Fibroblast of skin of abdomen (primary cell): ENCODE results near the gene STMN3.
A peak's percentile ranks its signal among the peaks of the same experiment; 100 is the strongest.

ENCODE experiments used
- DNase-seq: peaks from one replicate; pipeline ENCODE4 v3.0.0-alpha.2; 2013

Gene STMN3

GRCh38 chr20:63692436-63693082 lies 39.3 kb upstream of the STMN3 start:
- DNase-seq = no peak

- no peak for DNase-seq
These were observed 38.6 kb upstream of the STMN3 start for GRCh38 chr20:63691711-63692435.

GRCh38 chr20:63690898-63691710 lies 37.9 kb upstream of the STMN3 start:
- DNase-seq = no peak

GRCh38 chr20:63690003-63690897 lies 37.0 kb upstream of the STMN3 start:
- no peak for DNase-seq

- no peak for DNase-seq
These were observed 36.1 kb upstream of the STMN3 start for GRCh38 chr20:63689046-63690002.

GRCh38 chr20:63688228-63689045 lies 35.2 kb upstream of the STMN3 start:
- no peak for DNase-seq

GRCh38 chr20:63687419-63688178 lies 34.4 kb upstream of the STMN3 start:
- no peak for DNase-seq

- DNase-seq = peak; percentile 63
These were observed 33.5 kb upstream of the STMN3 start for GRCh38 chr20:63686492-63687321.

GRCh38 chr20:63686094-63686491 lies 32.9 kb upstream of the STMN3 start:
- DNase-seq = no peak

- DNase-seq = no peak
These were observed 32.2 kb upstream of the STMN3 start for GRCh38 chr20:63685269-63686026.

GRCh38 chr20:63682384-63683139 lies 29.3 kb upstream of the STMN3 start:
- peak; percentile 96 for DNase-seq

GRCh38 chr20:63681609-63682142 lies 28.5 kb upstream of the STMN3 start:
- no peak for DNase-seq

GRCh38 chr20:63680857-63681608 lies 27.8 kb upstream of the STMN3 start:
- no peak for DNase-seq

- DNase-seq = no peak
These were observed 27.2 kb upstream of the STMN3 start for GRCh38 chr20:63680427-63680826.

- DNase-seq = no peak
These were observed 26.6 kb upstream of the STMN3 start for GRCh38 chr20:63679799-63680305.
